Posterior vena cava (tissue), 2 donors: ENCODE data around the gene PIP4K2A. TPM values are rescaled to one million over a fixed set of nuclear protein-coding genes. Genes with fewer than 3 reads are reported as not detected.
"Not testable (repeated sequence)": the region's sequence is repeated elsewhere in the genome, so short reads cannot be mapped to it uniquely, and the experiment has no call there.

Source experiments
- DNase-seq: peaks from one replicate; pipeline ENCODE4 v3.0.0-alpha.2; 2020; ENCODE audit warnings: low spot score
- intact Hi-C, 2 donors: fragments of 100-400 bp; cut with DNase I; formaldehyde crosslinking; loops; one replicate each; pipeline versions ENCODE4 v1.14.1 to v1.14.2; 2022 to 2023
- long read RNA-seq, 2 donors: library from polyadenylated mRNA; unstranded; transcript quantifications; one replicate each; pipeline ENCODE4 v2.0.0, GENCODE V29; 2020 to 2021
- total RNA-seq, 2 donors: library from RNA; stranded (reverse); fragmentation: NEBNext Ultra II Directional; extraction: Animal tissue kit (Norgen Biotek cat#: 25700); gene quantifications; one replicate each; pipeline ENCODE4 v1.2.1, GENCODE V29; 2021
- donor health status: DM: yes; HTN: yes; CAD: no.
- donor health status: DM: yes; HTN: yes; CAD: no.

Gene PIP4K2A
- total RNA-seq, result 10 to 100 TPM; 64.6 to 77.6 TPM
- long read RNA-seq, donor 1, partial matches to known transcripts, result 6 of 18 reads
- long read RNA-seq, donor 1, other reads (novel, unspliced or antisense), result 9 of 18 reads
- long read RNA-seq, donor 2, partial matches to known transcripts, result 17 of 50 reads
- long read RNA-seq, donor 2, other reads (novel, unspliced or antisense), result 33 of 50 reads

DNA sequence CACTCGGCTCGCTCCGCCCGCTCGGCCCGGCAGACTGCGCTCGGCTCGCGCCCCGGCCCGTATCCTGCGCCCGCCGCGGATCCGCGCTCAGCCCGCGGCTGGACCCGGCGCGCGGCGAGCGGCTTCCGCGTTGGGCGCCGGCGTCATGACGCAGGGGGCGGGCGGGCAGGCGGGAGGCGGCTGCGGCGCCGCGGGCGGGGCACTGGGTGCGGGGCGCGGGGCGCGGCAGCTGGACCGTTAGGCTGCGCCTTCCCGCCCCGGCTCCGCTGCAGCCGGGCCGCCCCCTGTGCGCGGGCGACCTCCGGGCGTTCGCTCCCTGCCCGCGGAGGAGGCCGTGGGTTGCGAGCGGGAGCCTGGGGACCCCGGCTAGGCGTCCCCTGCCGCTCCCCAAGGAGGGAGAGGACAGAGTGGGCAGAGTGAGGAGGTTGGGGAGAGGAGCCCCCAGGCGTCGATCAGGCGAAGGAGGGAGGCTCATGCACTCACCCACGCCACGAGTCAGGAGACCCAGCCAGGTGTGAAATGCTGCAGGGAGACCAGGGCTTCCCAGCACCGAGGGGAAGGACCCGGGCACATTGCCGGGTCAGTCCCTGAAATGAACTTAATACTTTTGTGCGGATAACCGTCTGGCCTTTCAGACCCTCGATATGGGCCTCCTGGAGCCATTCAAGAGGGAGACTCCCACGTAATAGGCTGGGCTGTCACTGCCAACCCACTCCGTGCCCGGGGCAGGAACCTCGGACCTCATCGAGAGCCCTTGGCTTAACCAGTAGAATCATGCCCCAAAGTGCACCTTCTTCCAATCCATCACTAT is at the start of gene PIP4K2A:
TSS of gene PIP4K2A (minus strand) at position 100 of the 811 bp plus-strand sequence. CDS start 252 bp downstream, outside the sequence.
- intact Hi-C loops, result no loop called here
- DNase-seq, result peak; percentile 91

DNA sequence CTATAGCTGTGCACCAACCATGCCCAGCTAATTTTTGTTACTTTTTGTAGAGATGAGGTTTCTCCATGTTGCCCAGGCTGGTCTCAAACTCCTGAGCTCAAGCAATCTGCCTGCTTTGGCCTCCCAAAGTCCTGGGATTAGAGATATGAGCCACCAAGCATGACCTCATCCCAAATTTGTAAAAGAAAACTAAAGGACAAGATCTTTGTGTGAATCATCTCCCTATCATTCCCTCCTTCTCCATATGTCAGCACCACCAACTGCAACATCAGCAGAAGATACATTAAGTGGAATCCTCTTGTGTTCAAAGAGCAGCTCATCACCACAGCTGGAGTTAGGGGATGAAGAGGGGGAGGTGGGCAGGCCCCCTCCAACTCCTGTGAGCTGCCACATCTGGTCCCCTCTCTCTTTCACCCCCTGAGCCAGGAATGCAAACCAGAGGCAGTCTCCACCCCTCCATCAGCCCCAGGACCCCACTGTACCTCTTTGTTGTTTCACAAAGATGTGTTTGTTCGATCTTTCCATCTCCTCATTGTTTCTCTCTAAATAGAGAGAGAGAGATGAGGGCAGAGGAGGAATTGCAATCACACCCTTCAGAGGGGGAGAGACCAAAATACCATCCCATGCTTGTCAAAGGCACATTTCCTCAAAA is 47.3 kb upstream of the PIP4K2A start:
- DNase-seq, result no peak
- intact Hi-C loops, result no loop called here

DNA sequence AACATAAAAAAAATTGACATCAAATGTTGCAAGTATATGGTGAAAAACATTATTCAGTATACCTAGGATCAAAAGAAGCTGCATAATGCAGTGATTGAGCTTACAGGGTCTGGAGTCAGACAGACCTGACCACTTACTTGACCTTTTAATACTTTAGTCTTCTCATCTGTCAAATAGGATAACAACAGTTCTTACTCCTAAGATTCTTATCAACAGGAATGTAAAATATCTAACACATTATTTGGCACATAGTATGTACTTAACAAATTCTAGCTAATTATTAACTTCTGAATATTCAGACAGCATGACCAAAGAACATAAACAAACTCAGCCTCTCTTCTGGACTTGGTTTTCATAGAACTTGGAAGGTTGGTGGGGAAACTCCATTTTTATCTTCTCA is 45.6 kb upstream of the PIP4K2A start:
- intact Hi-C loops, result no loop called here
- DNase-seq, result no peak

DNA sequence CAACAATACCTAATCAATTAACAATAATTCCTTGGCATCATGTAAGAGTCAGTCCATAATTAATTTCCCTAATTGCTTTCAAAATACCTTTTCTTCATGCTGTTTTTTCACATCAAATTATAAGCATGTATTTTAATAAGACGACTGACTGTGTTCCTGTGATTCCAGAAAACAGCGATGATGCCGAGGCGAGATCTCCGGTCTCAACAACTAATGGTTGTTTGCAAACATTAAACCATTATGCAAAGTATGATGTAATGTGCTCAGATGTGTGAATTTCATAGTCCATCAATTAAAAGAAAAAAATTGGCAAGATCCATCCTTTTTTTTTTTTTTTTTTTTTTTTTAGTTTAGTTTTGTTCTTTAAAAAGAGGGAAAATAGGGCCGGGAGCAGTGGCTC is 44.5 kb upstream of the PIP4K2A start:
- no peak for DNase-seq
- intact Hi-C loops, result no loop called here

DNA sequence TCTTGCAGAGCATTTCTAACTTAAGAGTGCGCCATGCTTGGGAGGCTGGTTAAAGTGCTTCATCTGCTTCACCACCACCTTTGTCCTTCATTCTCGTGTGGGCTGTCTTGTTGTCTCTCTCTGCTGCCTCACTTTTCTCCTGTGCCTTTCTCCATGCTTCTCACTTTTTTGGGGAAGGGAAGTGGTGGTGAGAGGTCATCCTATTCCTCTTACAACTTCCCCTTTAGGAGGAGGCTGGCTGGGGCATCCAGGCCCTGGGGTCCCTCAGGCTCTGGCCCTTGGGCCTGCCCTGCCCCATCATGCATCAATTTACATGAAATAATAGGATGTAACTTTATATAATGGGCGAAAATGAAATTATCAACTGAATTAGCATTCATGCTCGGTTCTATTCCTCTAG is 39.9 kb upstream of the PIP4K2A start:
- DNase-seq, result no peak
- intact Hi-C loops, result no loop called here

DNA sequence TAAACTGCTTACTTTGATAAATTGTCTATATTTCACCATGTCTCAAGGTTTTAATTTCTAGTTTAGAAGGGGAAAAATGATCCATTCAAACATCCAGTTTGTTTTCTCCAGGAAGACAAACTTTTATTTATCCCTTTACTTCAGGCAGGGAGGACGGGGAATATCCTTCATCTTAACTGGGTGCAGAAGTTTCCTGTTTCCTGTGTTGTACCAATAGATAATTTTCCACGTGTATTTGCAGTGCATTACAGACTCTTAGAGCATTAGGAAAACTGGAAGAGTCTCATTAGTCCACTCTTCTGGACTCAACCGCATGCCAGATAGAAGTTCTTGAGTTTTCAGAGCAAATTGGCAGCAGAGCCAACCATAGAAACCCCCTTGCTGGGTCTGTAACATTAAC is 39.4 kb upstream of the PIP4K2A start:
- no peak for DNase-seq
- intact Hi-C loops, result no loop called here

DNA sequence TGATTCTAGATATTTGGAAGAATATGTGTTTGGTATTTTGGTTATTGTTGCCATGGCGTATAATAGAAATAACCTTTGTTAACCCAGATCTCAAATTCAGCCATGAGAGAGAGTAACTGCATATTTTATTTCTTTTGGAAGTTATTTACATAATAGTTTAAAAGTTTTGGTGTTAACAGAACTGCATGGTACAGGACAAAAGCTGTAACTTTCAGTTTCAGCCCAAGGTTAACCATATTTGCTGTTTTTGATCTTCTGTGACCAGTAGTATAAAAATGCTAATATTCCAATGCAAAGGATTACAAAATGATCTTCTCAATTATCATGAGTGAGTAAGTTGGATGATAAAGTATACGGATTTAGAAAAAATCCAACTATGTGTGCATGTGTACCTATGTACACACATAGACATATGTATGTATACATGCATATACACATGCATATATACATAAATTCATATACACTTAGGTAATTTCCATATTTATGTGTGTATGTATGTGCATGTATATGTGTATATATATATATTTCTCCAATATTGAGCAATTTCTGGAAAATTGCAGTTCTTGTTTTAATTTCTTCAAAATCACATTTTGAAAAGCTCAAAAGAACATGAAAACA is 38.0 kb upstream of the PIP4K2A start:
- DNase-seq, result no peak
- intact Hi-C loops, result loop anchor here in 1 of 2 donors (1.0 kb wide), 1 partner anchor 39 kb away; no protein-coding TSS in a partner anchor

DNA sequence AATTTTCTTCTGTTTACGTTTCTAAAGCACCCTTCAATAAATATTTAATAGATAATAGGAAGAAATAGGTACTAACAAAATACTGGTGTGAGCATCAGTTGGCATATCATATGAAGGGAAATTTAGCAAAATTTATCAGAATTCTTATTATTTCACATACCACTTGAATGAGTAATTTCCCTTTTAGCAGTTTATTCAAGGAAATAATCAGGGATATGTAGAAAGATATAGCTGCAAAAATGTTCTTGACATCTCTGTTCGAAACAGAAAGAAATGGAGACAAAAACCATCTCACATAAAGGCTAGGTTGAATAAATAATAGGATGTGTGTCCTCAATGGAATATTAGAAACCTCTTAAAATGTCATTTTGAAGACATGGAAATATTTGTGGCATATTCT is 35.8 kb upstream of the PIP4K2A start:
- intact Hi-C loops, result no loop called here
- no peak for DNase-seq

DNA sequence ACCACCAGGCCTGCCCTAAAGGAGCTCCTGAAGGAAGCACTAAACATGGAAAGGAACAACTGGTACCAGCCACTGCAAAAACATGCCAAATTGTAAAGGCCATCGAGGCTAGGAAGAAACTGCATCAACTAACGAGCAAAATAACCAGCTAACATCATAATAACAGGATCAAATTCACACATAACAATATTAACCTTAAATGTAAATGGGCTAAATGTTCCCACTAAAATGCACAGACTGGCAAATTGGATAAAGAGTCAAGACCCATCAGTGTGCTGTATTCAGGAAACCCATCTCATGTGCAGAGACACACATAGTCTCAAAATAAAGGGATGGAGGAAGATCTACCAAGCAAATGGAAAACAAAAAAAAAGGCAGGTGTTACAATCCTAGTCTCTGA is 30.5 kb upstream of the PIP4K2A start:
- intact Hi-C loops, DNase-seq: not testable (repeated sequence)

DNA sequence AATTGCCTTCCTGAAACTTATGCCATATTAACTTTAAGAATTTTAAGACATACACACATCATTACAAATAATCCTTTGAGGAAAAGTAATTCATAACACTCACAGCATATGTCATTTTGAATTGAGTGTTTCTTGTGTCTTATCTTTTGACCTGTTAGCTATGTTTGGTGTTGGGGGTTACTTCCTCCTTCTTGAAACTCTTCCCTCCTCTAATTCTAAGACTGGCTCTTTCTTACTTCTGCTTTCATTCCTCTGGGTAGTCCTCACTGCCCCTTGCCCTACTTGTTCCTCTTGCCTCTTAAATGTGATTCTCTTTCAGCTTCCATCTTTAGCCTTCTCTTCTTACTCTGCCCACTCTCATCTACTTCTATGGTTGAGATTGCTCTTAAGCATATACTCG is 28.3 kb upstream of the PIP4K2A start:
- no peak for DNase-seq
- intact Hi-C loops, result no loop called here

DNA sequence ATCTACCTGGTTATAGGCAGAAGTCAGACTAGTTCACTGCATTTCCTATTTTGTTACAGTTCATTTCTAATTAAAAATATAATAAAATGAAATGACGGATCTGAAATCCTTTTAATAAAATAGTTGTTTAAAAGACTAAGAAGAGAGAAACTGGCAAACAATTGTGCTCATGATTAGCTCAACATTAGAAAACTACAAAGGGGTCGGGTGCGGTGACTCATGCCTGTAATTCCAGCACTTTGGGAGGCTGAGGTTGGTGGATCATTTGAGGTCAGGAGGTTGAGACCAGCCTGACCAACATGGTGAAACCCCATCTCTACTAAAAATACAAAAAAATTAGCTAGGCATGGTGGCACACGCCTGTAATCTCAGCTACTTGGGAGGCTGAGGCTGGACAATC is 27.3 kb upstream of the PIP4K2A start:
- intact Hi-C loops, DNase-seq: not testable (repeated sequence)

DNA sequence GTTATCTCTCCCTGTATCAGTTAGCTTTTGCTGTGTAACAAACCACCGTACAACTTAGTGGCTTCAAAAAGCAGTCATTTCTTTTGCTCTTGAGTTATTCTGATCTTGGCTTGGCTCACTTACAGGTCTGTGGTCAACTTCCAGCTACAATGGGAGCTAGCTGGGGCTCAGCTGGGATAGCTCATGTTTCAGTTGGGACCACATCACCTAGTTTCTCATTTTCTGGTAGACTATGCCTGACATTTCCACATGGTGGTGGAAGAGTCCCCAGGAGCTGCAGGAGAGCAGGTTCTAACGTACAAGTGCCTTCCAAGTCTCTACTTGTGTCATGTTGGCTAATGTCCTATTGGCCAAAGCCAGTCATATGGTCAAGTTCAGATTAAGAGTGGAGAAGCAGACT is 25.8 kb upstream of the PIP4K2A start:
- DNase-seq, result no peak
- intact Hi-C loops, result no loop called here

DNA sequence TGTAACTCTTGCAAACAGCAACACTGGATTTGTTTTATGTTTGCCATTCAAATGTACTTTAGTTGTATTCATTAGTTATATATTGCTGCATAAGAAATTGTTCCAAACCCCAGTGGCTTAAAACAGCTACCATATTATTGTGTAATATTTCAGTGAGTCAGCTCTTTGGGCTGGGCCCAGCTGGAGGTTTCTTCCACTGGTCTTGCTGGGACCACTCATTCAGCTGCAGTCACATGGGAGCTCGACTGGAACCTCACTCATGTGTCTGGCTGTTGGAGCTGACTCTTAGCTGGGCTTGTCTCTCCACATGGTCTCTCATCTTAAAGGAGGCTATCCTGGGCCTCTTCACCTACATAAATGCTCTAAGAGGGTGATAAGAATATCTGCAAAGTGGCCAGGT is 23.2 kb upstream of the PIP4K2A start:
- DNase-seq, result no peak
- intact Hi-C loops, result no loop called here

DNA sequence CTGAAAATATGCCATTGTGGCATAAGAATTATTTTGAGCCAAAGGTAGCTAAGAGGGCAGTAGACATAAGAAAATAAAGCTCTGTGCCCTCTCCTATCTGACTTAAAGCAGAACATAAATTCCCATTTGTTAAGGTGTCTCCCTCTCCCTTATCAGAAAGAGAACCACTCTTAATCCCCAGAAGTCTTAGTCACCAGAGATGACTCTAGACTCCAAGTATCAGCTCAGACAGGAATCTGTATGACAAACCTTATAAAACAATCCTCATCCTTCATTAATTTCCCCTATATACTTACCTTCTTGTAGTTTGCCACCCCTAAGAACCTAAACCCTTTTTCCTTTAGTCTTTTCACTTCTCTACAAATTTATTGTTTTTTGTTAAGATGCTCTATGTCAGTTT is 21.8 kb upstream of the PIP4K2A start:
- intact Hi-C loops, result no loop called here
- DNase-seq, result no peak

DNA sequence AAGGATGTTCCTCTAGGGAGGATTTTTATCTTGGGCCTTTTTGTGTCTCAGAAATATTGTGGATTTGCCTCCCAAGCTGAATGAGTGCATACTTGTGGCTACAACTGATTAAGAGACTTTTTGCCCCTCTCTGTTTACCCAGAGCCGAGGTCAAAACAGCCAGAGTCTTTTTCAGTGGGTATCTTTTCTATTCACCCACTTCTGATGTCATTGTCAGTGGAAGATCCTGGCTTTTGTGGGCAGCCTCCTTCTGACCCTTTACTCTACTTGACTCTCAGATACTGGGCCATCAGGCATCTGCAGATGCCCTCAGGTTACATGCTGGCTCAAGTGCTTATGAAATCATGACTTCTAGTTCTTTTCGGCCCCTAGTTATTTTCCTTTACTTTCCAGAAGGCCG is 19.6 kb upstream of the PIP4K2A start:
- intact Hi-C loops, result no loop called here
- no peak for DNase-seq

DNA sequence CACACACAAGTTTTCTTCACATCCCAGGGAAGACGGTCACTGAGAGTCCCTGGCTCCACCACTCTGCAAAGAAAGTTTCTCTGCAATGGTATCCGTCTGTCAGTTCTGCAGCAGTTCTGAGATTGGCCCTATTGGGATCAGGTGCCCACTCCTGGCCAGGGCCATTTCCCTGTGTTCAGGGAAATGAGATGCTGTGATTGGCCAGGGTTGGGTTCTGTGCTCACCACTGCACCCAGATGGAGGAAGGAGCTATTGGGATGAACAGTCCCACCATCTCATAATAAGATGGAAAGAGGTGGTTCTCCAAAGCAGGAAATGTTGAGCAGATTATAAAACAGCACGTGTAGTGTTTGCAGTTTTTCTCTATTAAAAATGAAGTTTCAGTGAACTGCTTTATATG is 13.3 kb upstream of the PIP4K2A start:
- intact Hi-C loops, result no loop called here
- no peak for DNase-seq

DNA sequence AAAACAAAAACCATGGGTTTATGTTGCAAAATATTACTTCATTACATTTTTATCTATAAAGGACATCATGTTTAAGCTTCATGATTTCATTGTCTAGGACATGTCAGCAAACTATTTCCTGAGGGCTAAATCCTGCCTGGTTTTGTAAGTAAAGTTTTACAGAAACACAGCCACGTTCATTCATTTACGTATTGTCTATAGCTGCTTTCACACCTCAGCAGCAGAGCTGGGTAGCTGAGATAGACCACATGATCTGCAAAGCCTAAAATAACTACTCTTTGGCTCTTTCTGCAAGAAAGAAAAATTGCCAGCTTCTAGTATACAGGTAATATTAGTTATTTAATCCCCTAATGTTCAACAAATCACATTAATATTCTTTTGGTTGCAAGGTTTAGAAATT is 12.7 kb upstream of the PIP4K2A start:
- no peak for DNase-seq
- intact Hi-C loops, result no loop called here

DNA sequence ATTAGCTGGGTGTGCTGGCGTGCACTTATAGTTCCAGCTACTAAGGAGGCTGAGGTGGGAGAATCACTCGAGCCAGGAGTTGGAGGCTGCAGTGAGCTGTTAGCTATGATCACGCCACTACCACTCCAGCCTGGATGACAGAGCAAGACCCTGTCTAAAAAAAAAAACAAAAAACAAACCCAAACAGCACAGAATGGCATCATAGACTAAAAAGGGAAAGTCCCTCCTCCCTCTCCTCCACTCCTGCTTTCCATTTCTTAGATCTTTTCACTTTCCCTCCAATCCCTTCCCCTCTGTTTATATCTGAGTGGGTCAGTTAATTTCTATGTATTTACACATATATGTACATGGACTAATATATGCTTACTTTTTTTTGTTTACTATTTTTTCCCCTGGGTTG is 10.4 kb upstream of the PIP4K2A start:
- intact Hi-C loops, result no loop called here
- DNase-seq, result no peak

DNA sequence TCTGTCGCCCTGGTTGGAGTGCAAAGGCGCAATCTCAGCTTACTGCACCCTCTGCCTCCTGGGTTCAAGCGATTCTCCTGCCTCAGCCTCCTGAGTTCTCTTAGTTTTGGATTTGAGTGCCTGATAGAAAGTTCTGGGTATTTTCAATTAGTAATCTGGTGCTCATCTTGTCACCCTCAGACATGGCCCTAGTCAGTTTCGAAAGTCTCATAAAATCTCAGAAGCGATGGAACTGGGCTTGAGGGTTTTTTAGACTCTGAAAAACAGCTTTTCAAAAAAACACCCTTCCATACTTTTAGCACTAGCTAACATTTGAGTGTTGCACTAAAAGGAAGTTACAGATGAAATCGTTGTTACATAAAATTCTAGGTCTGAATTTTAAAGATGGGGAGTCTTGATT is 9.4 kb upstream of the PIP4K2A start:
- intact Hi-C loops, result no loop called here
- DNase-seq, result no peak

DNA sequence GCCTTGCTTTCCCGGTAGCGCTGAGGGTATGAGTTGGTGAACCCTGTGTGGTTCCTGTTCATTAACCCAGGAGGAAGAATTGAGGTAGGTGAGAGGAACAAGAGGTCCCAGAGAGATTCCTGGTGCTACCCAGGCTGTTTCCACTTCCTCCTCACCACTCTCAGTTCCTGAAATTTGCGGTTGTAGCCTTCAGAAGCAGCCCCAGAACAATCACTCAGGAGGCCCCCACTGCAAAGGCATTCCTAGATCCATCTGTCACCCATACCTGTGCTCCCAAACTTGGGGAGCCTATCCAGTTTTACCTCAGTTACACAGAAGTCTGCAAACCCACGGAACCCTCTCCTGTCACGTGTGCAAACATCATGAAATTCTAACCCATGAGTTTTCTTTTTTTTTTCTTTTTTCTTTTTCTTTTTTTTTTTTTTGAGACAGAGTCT is 9.0 kb upstream of the PIP4K2A start:
- no peak for DNase-seq
- intact Hi-C loops, result no loop called here
